Endothelial cell of hepatic sinusoid (primary cell): ENCODE data around the gene ABCC6.
"Not testable (repeated sequence)": the region's sequence is repeated elsewhere in the genome, so short reads cannot be mapped to it uniquely, and the experiment has no call there.

Source experiments
- in situ Hi-C: cut with HindIII; loops from 2 replicates; pipeline ENCODE4 v1.10.0; 2017; ENCODE audit warnings: low sequenced_read_pairs

Gene ABCC6

GRCh38 chr16:16190966-16191365 lies 32.3 kb downstream of the ABCC6 start:
- in situ Hi-C loops: not testable (repeated sequence)

- in situ Hi-C loops: no loop called here
These were observed 32.7 kb downstream of the ABCC6 start for GRCh38 chr16:16190546-16190945.

- in situ Hi-C loops: loop anchor here (5.0 kb wide), 1 partner anchor 48 kb away; no protein-coding TSS in a partner anchor
These were observed 33.5 kb downstream of the ABCC6 start for GRCh38 chr16:16189842-16190241.

GRCh38 chr16:16188827-16189226 lies 34.5 kb downstream of the ABCC6 start:
- in situ Hi-C loops: loop anchor here (5.0 kb wide), 1 partner anchor 47 kb away; no protein-coding TSS in a partner anchor

- in situ Hi-C loops: loop anchor here (5.0 kb wide), 1 partner anchor 45 kb away; no protein-coding TSS in a partner anchor
These were observed 36.5 kb downstream of the ABCC6 start for GRCh38 chr16:16186820-16187219.

GRCh38 chr16:16185095-16185494 lies 38.2 kb downstream of the ABCC6 start:
- in situ Hi-C loops: loop anchor here (5.0 kb wide), 1 partner anchor 43 kb away; no protein-coding TSS in a partner anchor

- in situ Hi-C loops: no loop called here
These were observed 38.7 kb downstream of the ABCC6 start for GRCh38 chr16:16184594-16184993.

GRCh38 chr16:16183562-16183961 lies 39.7 kb downstream of the ABCC6 start:
- in situ Hi-C loops: no loop called here

GRCh38 chr16:16182918-16183317 lies 40.4 kb downstream of the ABCC6 start:
- in situ Hi-C loops: no loop called here

GRCh38 chr16:16181748-16182147 lies 41.5 kb downstream of the ABCC6 start:
- in situ Hi-C loops: not testable (repeated sequence)

- in situ Hi-C loops: no loop called here
These were observed 44.7 kb downstream of the ABCC6 start for GRCh38 chr16:16178455-16179162.

GRCh38 chr16:16176328-16176727 lies 47.0 kb downstream of the ABCC6 start:
- in situ Hi-C loops: no loop called here

GRCh38 chr16:16175296-16175695 lies 48.0 kb downstream of the ABCC6 start:
- in situ Hi-C loops: no loop called here

GRCh38 chr16:16172991-16173390 lies 50.3 kb downstream of the ABCC6 start:
- in situ Hi-C loops: no loop called here

- in situ Hi-C loops: no loop called here
These were observed 51.9 kb downstream of the ABCC6 start for GRCh38 chr16:16171332-16171919.

- in situ Hi-C loops: no loop called here
These were observed 53.7 kb downstream of the ABCC6 start for GRCh38 chr16:16169615-16170014.

- in situ Hi-C loops: no loop called here
These were observed 54.9 kb downstream of the ABCC6 start for GRCh38 chr16:16168431-16168830.

GRCh38 chr16:16167927-16168326 lies 55.4 kb downstream of the ABCC6 start:
- in situ Hi-C loops: no loop called here

GRCh38 chr16:16166949-16167348 lies 56.3 kb downstream of the ABCC6 start:
- in situ Hi-C loops: no loop called here

GRCh38 chr16:16166085-16166484 lies 57.2 kb downstream of the ABCC6 start:
- in situ Hi-C loops: no loop called here

- in situ Hi-C loops: loop anchor here (5.0 kb wide), 2 partner anchors 42 to 412 kb away; no protein-coding TSS in a partner anchor
These were observed 59.1 kb downstream of the ABCC6 start for GRCh38 chr16:16164243-16164642.

- in situ Hi-C loops: loop anchor here (5.0 kb wide), 2 partner anchors 41 to 411 kb away; no protein-coding TSS in a partner anchor
These were observed 59.7 kb downstream of the ABCC6 start for GRCh38 chr16:16163571-16163970.
